C4-2B (cell line): ENCODE measurements around the gene CD47.

ENCODE experiments used
- CTCF ChIP-seq: fragments of 450-650 bp; conservative IDR thresholded peaks from 2 replicates; pipeline ENCODE4 v1.5.1; 2017; ENCODE audit warnings: mild to moderate bottlenecking
- ZFX ChIP-seq: fragments of 450-650 bp; IDR thresholded peaks from 2 replicates; pipeline ENCODE4 v1.6.1; 2017

DNA sequence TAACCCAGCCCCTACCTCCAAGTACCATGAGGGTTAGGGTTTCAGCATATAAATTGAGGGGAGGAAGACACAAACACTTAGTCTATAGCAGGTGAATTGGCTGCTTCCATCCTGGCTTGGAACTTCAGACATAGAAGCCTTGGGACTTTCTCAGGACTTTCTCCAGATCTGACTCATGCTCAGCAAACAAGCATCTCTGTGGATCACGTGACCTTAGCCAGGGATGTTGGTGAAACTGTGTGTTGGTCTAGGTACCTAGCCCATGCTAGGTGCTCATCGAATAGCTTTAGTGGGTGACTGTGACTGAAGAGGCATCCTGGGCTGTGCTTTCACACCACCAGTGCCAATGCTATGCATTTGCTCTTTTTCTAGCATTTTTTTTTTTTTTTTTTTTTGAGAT, 58.9 kb downstream of the CD47 start:
- TF ChIP-seq CTCF (no peak), ZFX (no peak)
